Prostate gland (tissue), 2 donors: ENCODE data around the gene ZNF491.

Experiments
- POLR2A ChIP-seq: fragments of 450-650 bp; IDR thresholded peaks from one replicate; pipeline ENCODE4 v1.6.1; 2016; ENCODE audit warnings: antibody characterized with exemption, mild to moderate bottlenecking
- POLR2AphosphoS5 ChIP-seq: sonication (generic); formaldehyde crosslinking; IDR thresholded peaks from one replicate; pipeline ENCODE4 v1.6.1; 2017; ENCODE audit warnings: antibody characterized with exemption
- TF ChIP-seq, protein P1 (sequence below), 4 experiments: fragments of 200-600 bp in 2 of 4; fragments of 450-650 bp in 2 of 4; sonication (generic) in 2 of 4; IDR thresholded peaks; 1 replicate in 3 of 4; 2 replicates in 1 of 4; pipeline ENCODE4 v1.5.1; 2016 to 2019; ENCODE audit warnings: antibody characterized with exemption in 4 of 4, mild to moderate bottlenecking in 2 of 4, moderate library complexity in 2 of 4

DNA sequence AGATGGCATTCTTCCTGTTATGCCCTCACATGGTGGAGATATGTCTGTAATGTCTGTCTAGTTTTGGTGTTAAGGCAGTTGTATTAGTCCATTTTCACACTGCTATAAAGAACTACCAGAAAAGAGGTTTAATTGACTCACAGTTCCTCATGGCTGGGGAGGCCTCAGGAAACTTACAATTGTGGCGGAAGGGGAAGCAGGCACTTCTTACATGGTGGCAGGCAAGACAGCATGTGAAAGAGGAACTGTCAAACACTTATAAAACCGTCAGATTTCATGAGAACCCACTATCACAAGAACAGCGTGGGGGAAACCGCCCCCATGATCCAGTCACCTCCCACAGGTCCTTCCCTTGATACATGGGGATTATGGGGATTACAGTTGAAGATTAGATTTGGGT, 28.3 kb upstream of the ZNF491 start:
- TF ChIP-seq, protein P1, sequence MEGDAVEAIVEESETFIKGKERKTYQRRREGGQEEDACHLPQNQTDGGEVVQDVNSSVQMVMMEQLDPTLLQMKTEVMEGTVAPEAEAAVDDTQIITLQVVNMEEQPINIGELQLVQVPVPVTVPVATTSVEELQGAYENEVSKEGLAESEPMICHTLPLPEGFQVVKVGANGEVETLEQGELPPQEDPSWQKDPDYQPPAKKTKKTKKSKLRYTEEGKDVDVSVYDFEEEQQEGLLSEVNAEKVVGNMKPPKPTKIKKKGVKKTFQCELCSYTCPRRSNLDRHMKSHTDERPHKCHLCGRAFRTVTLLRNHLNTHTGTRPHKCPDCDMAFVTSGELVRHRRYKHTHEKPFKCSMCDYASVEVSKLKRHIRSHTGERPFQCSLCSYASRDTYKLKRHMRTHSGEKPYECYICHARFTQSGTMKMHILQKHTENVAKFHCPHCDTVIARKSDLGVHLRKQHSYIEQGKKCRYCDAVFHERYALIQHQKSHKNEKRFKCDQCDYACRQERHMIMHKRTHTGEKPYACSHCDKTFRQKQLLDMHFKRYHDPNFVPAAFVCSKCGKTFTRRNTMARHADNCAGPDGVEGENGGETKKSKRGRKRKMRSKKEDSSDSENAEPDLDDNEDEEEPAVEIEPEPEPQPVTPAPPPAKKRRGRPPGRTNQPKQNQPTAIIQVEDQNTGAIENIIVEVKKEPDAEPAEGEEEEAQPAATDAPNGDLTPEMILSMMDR (IDR thresholded peaks at IDR 0.05): no peak
- no peak for TF ChIP-seq POLR2A
- no peak for TF ChIP-seq POLR2AphosphoS5
